Measurements from ENCODE around the gene SYNCRIP.
"Not testable (repeated sequence)": the region's sequence is repeated elsewhere in the genome, so short reads cannot be mapped to it uniquely, and the experiment has no call there.

SYNCRIP gene

GRCh38 chr6:85669735-85670194 lies 27.1 kb upstream of the SYNCRIP start:
- no peak for DNase-seq (ENCODE audit: low spot score)

GRCh38 chr6:85662251-85662650 lies 19.6 kb upstream of the SYNCRIP start:
- no peak for DNase-seq (ENCODE audit: low spot score)

- DNase-seq (ENCODE audit: low spot score): no peak
Observed at GRCh38 chr6:85660181-85660611, 17.5 kb upstream of the SYNCRIP start.

- DNase-seq (ENCODE audit: low spot score): no peak
Observed at GRCh38 chr6:85650606-85651005, 7.9 kb upstream of the SYNCRIP start.

GRCh38 chr6:85644279-85644762 lies 1.6 kb upstream of the SYNCRIP start:
- no peak for DNase-seq (ENCODE audit: low spot score)

- peak; percentile 60 for DNase-seq (ENCODE audit: low spot score)
Observed at GRCh38 chr6:85643537-85644278, 1.0 kb upstream of the SYNCRIP start.

GRCh38 chr6:85641897-85642773 lies 551 bp downstream of the SYNCRIP start:
- peak; percentile 14 for DNase-seq (ENCODE audit: low spot score)

- peak; percentile 15 for DNase-seq (ENCODE audit: low spot score)
Observed at GRCh38 chr6:85641522-85641896, 1.2 kb downstream of the SYNCRIP start.

GRCh38 chr6:85640821-85641220 lies 1.9 kb downstream of the SYNCRIP start:
- no peak for DNase-seq (ENCODE audit: low spot score)

- DNase-seq (ENCODE audit: low spot score): no peak
Observed at GRCh38 chr6:85637579-85637978, 5.1 kb downstream of the SYNCRIP start.

GRCh38 chr6:85632164-85632942 lies 10.3 kb downstream of the SYNCRIP start:
- no peak for DNase-seq (ENCODE audit: low spot score)

- DNase-seq (ENCODE audit: low spot score): not testable (repeated sequence)
Observed at GRCh38 chr6:85631117-85631516, 11.6 kb downstream of the SYNCRIP start.

GRCh38 chr6:85628353-85628752 lies 14.3 kb downstream of the SYNCRIP start:
- DNase-seq (ENCODE audit: low spot score): no peak

GRCh38 chr6:85620308-85620707 lies 22.4 kb downstream of the SYNCRIP start:
- no peak for DNase-seq (ENCODE audit: low spot score)

GRCh38 chr6:85614780-85615179 lies 27.9 kb downstream of the SYNCRIP start:
- DNase-seq (ENCODE audit: low spot score): no peak

GRCh38 chr6:85612690-85613474 lies 29.8 kb downstream of the SYNCRIP start:
- no peak for DNase-seq (ENCODE audit: low spot score)

- no peak for DNase-seq (ENCODE audit: low spot score)
Observed at GRCh38 chr6:85610182-85610895, 32.3 kb downstream of the SYNCRIP start.

- DNase-seq (ENCODE audit: low spot score): no peak
Observed at GRCh38 chr6:85602100-85602499, 40.6 kb downstream of the SYNCRIP start.

- no peak for DNase-seq (ENCODE audit: low spot score)
Observed at GRCh38 chr6:85600713-85601313, 41.9 kb downstream of the SYNCRIP start.

Data from HuH-7.5 (cell line).